ENCODE results near the gene XPO4.
"Not testable (repeated sequence)": the region's sequence is repeated elsewhere in the genome, so short reads cannot be mapped to it uniquely, and the experiment has no call there.

GRCh38 chr13:20876802-20877201, 25.7 kb downstream of the XPO4 start:
- TF ChIP-seq CTCF, POLR2A (IDR thresholded peaks at IDR 0.05): not testable (repeated sequence)

All from suprapubic skin (tissue), 3 donors.